Kidney epithelial cell (primary cell): ENCODE data around the gene F8. TPM values are rescaled to one million over a fixed set of nuclear protein-coding genes. Genes with fewer than 3 reads are reported as not detected.
A peak's percentile ranks its signal among the peaks of the same experiment; 100 is the strongest.

ENCODE experiments used
- DNase-seq: peaks from one replicate; pipeline ENCODE4 v3.0.0-alpha.2; 2010; ENCODE audit warnings: low read depth
- H3K27me3 ChIP-seq: 2 replicates; pipeline ENCODE4 v1.6.0; 2011; ENCODE audit warnings: low read length; ENCODE audit not compliant: control insufficient read depth, insufficient read depth
- H3K36me3 ChIP-seq: 2 replicates; pipeline ENCODE4 v1.5.1; 2011; ENCODE audit warnings: low read length; ENCODE audit not compliant: control insufficient read depth, insufficient read depth
- H3K4me3 ChIP-seq: 2 replicates; pipeline ENCODE4 v1.5.1; 2011; ENCODE audit warnings: low read depth, mild to moderate bottlenecking, control low read depth, low read length
- total RNA-seq: library from RNA; depleted of rRNA; stranded (reverse); fragments of >200 nt; gene quantifications from 2 replicates; pipeline ENCODE4 v1.2.3, GENCODE V29; 2015
- TF ChIP-seq, protein P1 (sequence below): IDR thresholded peaks from 2 replicates; pipeline ENCODE4 v1.5.1; 2011; ENCODE audit warnings: mild to moderate bottlenecking, moderate library complexity, low read length, control low read depth, inconsistent platforms; ENCODE audit not compliant: insufficient read depth, poor library complexity, severe bottlenecking

The F8 gene
- total RNA-seq, 1 donor from 2014 or later, result 3.3 TPM

DNA sequence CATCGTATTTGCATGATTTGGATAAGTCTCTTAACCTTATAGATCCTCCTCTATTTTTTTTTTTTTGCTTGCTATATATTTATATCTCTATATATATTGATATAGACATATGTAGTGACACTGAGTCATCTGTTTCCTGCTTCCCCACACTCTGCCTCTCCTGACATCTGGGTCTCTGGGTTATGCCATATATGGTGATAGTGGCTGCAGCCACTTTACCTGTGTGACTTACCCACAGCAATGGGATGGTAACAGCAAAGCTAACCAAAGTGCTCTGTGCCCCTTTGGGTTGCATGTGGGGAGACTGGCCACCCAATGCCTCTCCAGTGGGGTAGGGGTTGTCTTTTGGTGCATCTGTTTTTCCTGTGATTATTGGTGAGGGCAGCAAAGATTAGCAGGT, 33.9 kb upstream of the F8 start:
- no peak for DNase-seq
- Histone ChIP-seq H3K36me3 (peaks cover 1% of the 10 kb centered on the region), H3K4me3 (no peak overlapping the region), H3K27me3 (no peaks in the 10 kb centered on the region)
- TF ChIP-seq, protein P1, sequence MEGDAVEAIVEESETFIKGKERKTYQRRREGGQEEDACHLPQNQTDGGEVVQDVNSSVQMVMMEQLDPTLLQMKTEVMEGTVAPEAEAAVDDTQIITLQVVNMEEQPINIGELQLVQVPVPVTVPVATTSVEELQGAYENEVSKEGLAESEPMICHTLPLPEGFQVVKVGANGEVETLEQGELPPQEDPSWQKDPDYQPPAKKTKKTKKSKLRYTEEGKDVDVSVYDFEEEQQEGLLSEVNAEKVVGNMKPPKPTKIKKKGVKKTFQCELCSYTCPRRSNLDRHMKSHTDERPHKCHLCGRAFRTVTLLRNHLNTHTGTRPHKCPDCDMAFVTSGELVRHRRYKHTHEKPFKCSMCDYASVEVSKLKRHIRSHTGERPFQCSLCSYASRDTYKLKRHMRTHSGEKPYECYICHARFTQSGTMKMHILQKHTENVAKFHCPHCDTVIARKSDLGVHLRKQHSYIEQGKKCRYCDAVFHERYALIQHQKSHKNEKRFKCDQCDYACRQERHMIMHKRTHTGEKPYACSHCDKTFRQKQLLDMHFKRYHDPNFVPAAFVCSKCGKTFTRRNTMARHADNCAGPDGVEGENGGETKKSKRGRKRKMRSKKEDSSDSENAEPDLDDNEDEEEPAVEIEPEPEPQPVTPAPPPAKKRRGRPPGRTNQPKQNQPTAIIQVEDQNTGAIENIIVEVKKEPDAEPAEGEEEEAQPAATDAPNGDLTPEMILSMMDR, result no peak

DNA sequence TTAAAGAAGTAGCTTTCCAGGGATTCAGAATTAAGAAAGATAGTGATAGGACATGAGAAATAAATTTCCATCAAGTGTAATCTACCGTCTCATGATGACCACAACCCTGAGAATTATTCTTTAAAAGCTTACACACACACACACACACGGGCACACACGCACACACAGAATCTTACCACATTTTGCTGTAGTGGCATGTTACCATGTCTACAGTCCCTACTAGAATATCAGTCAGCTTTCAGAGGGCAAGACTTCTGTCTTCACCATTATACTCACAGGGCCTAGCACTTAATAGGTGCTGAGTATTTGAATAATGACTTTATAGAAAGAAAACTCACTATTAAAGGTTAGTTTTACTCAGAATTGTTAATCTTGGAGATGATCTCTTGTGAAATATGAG, 33.0 kb upstream of the F8 start:
- no peak overlapping the region for H3K4me3 ChIP-seq
- H3K36me3 ChIP-seq, result no peaks in the 10 kb centered on the region

DNA sequence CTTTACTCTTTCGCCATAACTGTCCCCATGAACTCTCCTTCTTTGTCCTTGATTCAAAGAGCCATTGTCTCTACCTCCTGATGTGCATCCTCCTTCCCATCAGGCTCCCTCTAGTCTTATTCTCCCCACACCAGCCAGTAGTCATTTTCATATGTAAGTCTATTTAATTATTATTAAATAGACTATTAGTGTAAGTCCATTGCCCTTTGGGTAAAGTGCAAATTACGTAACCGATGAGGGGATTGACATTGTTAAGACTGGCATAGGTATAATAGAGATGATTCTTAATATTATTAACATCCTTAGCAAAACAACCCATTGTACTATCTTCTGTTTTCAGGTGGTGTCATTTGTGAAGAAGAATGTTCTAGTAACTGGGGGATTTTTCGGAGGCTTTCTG, 31.7 kb upstream of the F8 start:
- TF ChIP-seq, protein P1, result no peak
- no peaks in the 10 kb centered on the region for H3K27me3 ChIP-seq
- DNase-seq, result no peak
- H3K36me3 ChIP-seq, result no peaks in the 10 kb centered on the region
- no peak overlapping the region for H3K4me3 ChIP-seq

More for the DNA sequence above, 33.0 kb upstream of the F8 start:
- no peak for DNase-seq
- no peaks in the 10 kb centered on the region for H3K27me3 ChIP-seq
- TF ChIP-seq, protein P1, result no peak

DNA sequence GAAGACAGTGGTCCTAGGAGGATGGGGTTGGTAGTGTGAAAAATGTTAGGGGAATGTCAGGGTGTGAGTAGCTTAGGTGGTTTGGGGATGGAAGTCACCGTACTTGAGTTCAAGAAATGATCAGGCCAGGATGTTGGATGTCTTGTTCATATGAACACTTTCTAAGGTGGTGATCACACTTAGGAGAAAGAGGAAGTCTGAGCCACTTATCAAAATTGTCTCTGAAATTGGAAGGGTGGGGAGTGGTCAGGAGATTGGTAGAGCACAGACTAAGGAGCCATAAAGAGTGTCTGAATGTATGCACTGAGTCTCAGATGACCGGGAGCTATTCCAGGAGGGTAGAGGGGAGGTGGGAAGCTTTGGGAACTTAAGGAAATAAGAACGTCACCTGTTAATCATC, 31.1 kb upstream of the F8 start:
- Histone ChIP-seq H3K4me3 (no peak overlapping the region), H3K36me3 (no peaks in the 10 kb centered on the region), H3K27me3 (no peaks in the 10 kb centered on the region)
- DNase-seq, result no peak
- TF ChIP-seq, protein P1, result no peak

DNA sequence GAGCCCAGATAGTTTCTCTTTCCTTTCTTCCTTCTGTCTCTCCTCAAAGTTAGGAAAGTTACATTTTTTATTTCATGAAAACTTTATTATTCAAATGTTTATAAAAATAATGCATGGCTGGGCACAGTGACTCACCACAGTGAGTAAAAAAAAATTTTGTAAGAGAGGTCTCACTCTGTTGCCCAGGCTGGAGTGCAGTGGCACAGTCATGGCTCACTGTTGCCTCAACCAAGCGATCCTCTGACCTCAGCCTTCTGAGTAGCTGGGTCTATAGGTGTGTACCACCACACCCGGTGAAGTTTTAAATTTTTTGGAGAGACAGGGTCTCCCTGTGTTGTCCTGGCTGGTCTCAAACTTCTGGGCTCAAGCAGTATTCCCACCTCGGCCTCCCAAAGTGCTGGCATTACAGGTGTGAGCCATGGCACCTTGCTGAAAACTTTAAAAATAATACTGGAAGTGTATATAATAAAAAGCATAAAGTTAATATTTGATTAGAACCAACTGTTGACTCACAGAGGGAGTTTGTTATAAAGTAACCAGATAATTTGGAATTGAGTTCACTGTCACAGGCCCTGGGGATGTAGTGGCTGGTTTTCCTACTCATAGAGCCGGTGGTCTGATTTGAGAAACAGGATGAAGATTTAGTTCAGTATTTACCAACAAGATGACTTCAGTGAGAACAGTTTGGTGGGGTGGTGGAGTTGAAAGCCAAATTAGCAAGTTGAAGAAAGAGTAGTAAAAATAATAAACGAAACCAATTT, 30.4 kb upstream of the F8 start:
- DNase-seq, result no peak
- Histone ChIP-seq H3K4me3 (no peak overlapping the region), H3K27me3 (no peaks in the 10 kb centered on the region), H3K36me3 (no peaks in the 10 kb centered on the region)
- TF ChIP-seq, protein P1, result no peak

DNA sequence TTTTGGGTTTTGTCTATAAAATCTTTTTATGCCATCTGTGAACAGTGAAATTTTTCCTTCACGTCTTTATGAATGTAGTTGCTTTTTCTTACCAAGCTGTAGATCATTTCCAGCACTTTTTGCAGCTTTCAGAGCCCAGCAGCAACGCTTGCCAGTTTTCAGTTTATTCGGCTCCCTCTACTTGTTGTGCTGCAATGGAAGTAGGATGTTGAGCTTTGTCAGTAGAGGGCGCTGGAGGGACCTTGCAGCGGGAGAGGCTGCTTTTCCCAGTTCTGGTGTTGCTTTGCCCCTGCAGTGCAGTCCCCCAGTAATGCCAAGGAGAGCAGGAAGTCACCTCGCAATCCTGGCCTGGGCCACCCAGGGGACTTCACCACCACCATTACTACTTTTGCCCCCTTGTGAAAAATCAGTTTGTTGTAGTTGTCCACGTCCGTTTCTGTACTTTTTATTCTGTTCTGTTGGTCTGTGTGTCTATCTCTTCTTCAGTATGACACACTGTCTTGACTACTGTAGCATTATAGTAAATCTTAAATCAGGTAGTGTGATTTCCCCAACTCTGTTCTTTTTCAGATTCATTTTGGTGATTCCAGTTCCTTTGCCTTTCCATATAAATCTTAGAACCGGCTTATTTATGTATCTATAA, 26.6 kb upstream of the F8 start:
- Histone ChIP-seq H3K36me3 (no peaks in the 10 kb centered on the region), H3K27me3 (no peaks in the 10 kb centered on the region), H3K4me3 (no peak overlapping the region)
- TF ChIP-seq, protein P1, result peak; percentile 65
- DNase-seq, result no peak
